Activated CD8-positive, alpha-beta memory T cell treated with anti-CD3 and anti-CD28 coated beads for 48 hours (primary cell): Measurements from ENCODE around the gene TNFAIP8L3.

Source experiments
- DNase-seq, 3 experiments: peaks; one replicate each; pipeline ENCODE4 v3.0.0-alpha.2; 2020; ENCODE audit warnings: low read depth in 2 of 3, low spot score in 2 of 3

TNFAIP8L3 gene

DNA sequence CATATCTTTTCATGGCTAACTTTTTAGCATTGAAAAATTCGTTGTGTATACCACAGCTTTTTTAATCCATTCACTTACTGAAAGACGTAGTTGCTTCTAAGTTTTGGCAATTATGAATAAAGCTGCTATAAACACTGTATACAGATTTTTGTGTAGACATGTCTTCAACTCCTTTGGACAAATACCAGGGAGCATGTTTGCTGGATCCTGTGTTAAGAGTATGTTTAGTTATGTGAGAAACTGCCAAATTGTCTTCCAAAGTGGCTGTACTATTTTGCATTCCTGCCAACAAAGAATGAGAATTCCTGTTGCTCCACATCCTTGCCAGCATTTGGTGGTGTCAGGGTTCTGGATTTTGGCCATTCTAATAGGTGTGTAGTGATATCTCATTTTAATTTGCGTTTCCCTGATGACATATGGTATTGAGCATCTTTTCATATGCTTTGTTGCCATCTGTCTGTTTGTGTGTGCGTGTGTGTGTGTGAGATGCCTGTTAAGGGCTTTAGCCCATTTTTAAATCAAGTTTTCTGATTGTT lies 87.5 kb downstream of the TNFAIP8L3 start:
- no peak for DNase-seq
